ENCODE data around the gene TRIM33.

GRCh38 chr1:114521396-114522263 lies 10.6 kb upstream of the TRIM33 start:
- TF ChIP-seq POLR2A (IDR thresholded peaks at IDR 0.05): no peak
- TF ChIP-seq CTCF (IDR thresholded peaks at IDR 0.05): no peak
- TF ChIP-seq POLR2AphosphoS5 (IDR thresholded peaks at IDR 0.05): no peak
